ENCODE results near the gene PLPP1. TPM values are rescaled to one million over a fixed set of nuclear protein-coding genes. Genes with fewer than 3 reads are reported as not detected.

PLPP1 gene
- total RNA-seq, 1 donor from 2014 or later = 26.6 TPM

DNA sequence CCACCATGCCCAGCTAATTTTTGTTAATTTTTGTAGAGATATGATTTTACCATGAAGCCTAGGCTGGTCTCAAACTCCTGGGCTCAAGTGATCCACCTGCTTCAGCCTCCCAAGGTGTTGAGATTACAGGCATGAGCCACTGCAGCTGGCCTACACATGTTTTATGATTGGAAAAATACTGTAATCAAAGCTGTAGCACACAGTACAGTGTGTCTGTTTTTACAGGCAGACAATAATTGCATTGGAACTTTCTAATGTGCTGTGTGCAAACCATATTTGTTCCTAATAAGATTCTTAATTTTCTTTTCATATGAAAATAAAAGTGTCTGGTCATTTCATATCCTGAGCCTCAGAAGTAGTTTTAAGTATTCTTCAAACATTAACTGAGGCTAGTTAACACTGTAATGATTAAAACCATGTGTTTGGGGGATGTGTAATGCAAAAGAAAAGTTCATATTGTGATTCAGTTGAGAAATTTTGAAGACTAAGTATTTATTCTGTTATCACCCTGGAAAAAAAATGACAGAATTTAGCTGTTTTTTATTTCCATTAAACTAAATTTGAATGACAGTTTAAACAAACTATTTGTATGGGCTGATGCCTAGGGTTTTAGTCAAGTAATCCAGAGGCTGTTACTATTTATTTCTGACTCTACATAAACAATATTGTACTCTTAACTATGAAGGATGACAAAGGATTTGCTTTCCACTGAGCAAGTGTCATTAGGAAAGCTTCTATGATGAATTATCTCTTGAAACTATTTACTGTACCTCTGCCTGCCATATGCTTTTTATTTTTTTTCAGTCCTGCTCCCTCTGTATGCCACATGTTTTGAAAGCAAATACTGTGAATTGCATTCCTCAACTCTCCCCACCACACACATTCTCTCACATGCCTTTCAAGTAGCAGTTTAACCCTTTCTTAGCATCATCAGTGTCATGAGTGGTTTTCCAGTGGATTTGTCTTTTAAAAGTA, 115.5 kb downstream of the PLPP1 start:
- H3K4me3 ChIP-seq (ENCODE audit: low read depth, low read length) = no peak overlapping the region
- no peaks in the 10 kb centered on the region for H3K27me3 ChIP-seq (ENCODE audit: control insufficient read depth, insufficient read depth, low read length)
- DNase-seq (ENCODE audit: low read depth) = peak; percentile 16
- TF ChIP-seq, protein P1, sequence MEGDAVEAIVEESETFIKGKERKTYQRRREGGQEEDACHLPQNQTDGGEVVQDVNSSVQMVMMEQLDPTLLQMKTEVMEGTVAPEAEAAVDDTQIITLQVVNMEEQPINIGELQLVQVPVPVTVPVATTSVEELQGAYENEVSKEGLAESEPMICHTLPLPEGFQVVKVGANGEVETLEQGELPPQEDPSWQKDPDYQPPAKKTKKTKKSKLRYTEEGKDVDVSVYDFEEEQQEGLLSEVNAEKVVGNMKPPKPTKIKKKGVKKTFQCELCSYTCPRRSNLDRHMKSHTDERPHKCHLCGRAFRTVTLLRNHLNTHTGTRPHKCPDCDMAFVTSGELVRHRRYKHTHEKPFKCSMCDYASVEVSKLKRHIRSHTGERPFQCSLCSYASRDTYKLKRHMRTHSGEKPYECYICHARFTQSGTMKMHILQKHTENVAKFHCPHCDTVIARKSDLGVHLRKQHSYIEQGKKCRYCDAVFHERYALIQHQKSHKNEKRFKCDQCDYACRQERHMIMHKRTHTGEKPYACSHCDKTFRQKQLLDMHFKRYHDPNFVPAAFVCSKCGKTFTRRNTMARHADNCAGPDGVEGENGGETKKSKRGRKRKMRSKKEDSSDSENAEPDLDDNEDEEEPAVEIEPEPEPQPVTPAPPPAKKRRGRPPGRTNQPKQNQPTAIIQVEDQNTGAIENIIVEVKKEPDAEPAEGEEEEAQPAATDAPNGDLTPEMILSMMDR (IDR thresholded peaks at IDR 0.05; ENCODE audit: insufficient read depth, low read length, poor library complexity, severe bottlenecking) = no peak
- peaks cover 1% of the 10 kb centered on the region for H3K36me3 ChIP-seq (ENCODE audit: control insufficient read depth, insufficient read depth, low read length)

DNA sequence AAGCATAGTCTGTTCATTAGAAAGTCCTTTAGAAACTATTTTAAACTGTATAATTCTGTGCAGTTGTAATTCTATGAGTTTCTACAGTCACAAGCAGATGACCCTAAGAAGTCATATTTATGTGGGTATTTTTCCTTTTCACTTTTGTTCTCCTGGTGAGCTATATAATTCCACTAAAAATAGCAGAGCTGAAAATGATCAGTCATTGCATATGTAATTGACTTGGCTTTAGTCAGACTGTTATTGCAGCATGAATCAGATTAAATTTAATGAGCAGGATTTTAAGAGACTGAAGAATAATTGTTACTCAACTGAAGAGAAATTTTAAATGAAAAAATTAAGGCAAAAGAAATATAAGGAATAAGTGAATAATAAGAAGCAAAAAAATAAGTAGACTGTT, 118.5 kb downstream of the PLPP1 start:
- H3K36me3 ChIP-seq (ENCODE audit: control insufficient read depth, insufficient read depth, low read length) = peaks cover 1% of the 10 kb centered on the region
- H3K4me3 ChIP-seq (ENCODE audit: low read depth, low read length) = no peak overlapping the region
- no peak for DNase-seq (ENCODE audit: low read depth)
- TF ChIP-seq, protein P1 (IDR thresholded peaks at IDR 0.05; ENCODE audit: insufficient read depth, low read length, poor library complexity, severe bottlenecking) = no peak
- H3K27me3 ChIP-seq (ENCODE audit: control insufficient read depth, insufficient read depth, low read length) = no peaks in the 10 kb centered on the region

DNA sequence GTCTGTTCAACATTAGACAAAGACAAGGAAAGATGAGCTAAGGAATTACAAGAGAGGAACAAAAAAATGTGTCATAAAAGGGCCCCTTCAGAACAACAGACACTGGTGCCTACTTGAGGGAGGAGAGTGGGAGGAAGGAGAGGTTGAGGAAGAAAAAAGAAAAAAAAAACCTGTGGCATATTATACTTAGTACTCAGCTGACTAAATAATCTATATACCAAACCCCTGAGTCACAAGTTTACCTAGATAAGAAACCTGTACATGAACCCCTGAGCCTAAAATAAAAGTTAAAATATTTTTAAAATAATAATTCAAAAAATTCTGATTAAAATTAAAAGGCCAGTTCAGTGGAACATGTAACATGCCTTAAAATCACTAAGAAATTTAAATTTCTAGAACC, 119.7 kb downstream of the PLPP1 start:
- H3K27me3 ChIP-seq (ENCODE audit: control insufficient read depth, insufficient read depth, low read length) = no peaks in the 10 kb centered on the region
- no peak overlapping the region for H3K4me3 ChIP-seq (ENCODE audit: low read depth, low read length)
- DNase-seq (ENCODE audit: low read depth) = no peak
- no peaks in the 10 kb centered on the region for H3K36me3 ChIP-seq (ENCODE audit: control insufficient read depth, insufficient read depth, low read length)
- TF ChIP-seq, protein P1 (IDR thresholded peaks at IDR 0.05; ENCODE audit: insufficient read depth, low read length, poor library complexity, severe bottlenecking) = no peak

DNA sequence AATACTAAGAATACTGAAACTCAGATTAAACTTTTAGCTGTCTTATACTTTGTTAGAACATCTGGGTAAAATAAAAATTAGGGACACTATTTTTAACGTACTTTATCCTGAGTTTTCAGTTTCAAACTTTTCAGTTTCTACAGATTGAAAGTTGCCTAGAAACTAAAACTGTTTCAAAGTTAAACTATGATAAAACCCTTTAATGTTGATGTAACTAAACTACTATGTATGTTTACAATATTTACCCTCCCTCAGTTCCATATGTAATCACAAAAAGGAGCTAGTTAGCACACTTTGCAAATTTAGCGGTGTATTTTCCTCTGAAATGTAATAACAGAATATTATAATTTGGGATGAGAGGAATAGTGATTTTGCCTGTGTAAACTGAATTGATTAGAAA, 121.1 kb downstream of the PLPP1 start:
- no peak for DNase-seq (ENCODE audit: low read depth)
- Histone ChIP-seq H3K36me3 (ENCODE audit: control insufficient read depth, insufficient read depth, low read length) (no peaks in the 10 kb centered on the region), H3K4me3 (ENCODE audit: low read depth, low read length) (no peak overlapping the region), H3K27me3 (ENCODE audit: control insufficient read depth, insufficient read depth, low read length) (no peaks in the 10 kb centered on the region)
- TF ChIP-seq, protein P1 (IDR thresholded peaks at IDR 0.05; ENCODE audit: insufficient read depth, low read length, poor library complexity, severe bottlenecking) = no peak

DNA sequence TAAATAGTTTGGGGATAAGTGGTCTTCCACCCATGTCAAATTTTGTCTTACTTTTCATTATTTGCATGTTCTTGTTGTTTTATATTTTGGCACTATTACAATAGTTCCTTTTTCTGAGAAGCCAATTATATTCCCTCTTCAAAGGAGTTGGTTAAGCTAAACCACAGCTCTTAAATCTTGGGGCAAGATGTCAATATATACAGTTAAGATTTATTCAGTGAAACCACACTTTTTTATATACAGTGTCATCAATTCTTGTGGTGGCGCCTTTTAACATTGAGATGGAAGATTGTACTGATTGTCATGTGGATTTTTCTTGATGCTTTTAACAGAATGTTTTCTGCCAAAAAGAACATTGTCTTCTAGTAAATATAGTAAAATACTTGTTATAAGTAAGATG, 122.9 kb downstream of the PLPP1 start:
- DNase-seq (ENCODE audit: low read depth) = no peak
- Histone ChIP-seq H3K36me3 (ENCODE audit: control insufficient read depth, insufficient read depth, low read length) (no peaks in the 10 kb centered on the region), H3K27me3 (ENCODE audit: control insufficient read depth, insufficient read depth, low read length) (no peaks in the 10 kb centered on the region), H3K4me3 (ENCODE audit: low read depth, low read length) (no peak overlapping the region)
- TF ChIP-seq, protein P1 (IDR thresholded peaks at IDR 0.05; ENCODE audit: insufficient read depth, low read length, poor library complexity, severe bottlenecking) = no peak
